ENCODE data around the gene PDE2A.

PDE2A gene

DNA sequence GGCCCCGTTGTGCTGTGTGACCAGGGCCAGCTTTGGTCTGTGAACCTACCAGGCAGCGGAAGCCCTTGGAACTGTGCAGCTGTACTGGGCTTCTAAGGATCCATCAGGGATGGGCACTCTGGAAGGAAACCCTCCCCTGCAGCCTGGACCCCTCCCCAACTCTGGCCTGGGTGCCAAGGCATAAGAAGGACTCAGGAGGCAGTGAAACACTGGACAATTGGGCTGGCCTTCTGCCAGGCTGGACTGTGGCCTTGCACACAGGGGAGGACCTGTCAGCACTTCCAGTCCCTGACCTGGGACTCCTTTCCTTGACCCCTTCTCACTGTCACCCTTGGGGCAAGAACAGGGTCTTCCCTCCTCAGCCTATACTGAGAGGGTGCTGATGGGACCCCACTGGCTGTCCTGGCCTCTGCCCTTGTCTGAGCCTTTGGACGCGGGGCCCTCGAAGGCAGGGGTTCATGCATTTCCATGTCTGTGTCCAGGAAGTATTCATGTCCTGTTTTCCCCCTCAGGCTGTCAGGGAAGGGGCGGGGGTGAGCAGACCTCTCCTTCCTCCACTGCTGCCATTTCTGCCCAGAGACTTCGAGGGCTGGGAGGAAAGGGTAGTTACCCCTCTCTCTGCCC is 39.6 kb downstream of the PDE2A start:
- DNase-seq, result no peak

DNA sequence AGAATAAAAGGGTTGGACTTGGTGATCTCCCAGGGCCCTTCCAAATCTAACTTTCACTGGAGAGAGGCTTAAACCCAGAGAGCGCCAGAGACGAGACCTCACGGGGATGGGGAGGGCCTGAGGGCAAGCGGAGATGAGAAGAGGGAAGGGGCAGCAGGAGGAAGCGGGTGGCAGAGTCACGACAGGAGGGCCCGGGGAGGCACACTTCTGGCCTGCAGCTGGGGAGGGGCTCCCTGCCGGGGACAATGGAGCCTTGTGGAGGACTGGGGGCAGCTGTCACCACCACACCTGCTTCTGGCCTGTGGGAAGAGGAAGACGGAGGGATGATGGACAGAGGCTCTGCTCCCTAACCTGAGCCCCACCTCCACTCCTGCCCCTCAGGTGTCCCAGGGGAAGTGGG is 40.2 kb downstream of the PDE2A start:
- DNase-seq, result no peak

- DNase-seq, result no peak
These were observed 41.2 kb downstream of the PDE2A start for GRCh38 chr11:72633068-72633467.

- DNase-seq, result no peak
These were observed 42.2 kb downstream of the PDE2A start for GRCh38 chr11:72631806-72632731.

DNA sequence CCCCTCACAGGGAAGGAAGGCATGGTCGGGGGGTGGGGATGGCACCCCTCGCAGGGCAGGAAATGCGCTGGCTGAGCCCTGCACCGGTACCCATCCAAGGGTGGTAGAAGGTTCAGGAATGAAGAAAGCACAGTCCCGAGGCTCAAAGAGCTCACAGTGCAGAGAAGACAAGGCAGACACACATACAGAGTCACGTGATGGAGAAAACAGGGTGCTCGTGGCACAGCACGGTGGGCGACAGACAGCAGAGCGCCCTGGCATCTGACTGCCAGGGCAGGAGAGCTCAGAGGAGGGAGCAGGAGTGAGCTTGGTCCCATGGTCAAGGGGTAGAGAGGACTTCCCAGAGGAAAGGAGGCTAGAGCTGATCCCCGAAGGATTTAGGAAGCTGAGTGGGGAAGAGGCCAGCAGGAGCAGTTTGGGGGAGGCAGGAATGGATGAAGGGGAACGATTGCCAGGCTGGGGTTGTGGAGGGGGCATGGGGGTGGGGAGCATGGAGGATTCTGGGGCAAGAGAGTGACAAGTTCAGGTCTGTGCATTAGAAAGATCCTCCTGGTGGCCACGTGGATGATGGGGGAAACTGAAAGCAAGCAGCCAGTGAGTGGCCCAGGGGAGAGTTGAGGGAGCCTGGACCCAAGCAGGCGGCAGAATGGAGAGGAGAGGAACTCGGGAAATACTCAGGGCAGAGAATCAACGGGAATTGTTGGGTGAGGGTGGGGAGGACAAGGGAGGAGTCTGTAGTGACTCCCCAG is 43.9 kb downstream of the PDE2A start:
- DNase-seq, result no peak

GRCh38 chr11:72629266-72629665 is 45.0 kb downstream of the PDE2A start:
- DNase-seq, result no peak

- no peak for DNase-seq
These were observed 46.5 kb downstream of the PDE2A start for GRCh38 chr11:72627594-72628281.

DNA sequence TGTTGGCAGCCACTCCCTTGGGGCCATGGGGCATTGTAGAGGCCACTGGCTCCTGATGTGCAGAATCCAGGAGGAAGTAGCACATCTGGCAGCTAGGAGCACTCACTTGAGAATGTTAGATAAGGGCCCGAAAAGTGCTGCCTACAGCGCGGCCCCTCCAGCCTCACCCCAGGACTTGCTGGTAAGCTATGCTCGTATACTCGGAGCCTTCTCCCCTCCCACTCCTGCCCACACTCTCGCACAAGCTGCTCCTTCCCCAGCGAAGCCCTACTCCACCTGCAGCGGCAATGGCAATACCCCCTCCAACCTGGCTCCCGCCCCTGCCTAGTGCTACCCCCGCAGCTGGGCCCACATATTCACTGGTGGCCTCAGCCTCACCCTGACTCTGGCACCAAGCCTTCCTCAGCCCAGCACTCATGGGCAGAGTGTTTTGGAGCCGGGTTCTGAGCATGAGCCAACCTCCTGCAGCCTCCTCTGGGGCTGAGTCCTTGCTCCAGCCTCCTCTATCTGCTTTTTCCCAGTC is 47.7 kb downstream of the PDE2A start:
- DNase-seq, result no peak

DNA sequence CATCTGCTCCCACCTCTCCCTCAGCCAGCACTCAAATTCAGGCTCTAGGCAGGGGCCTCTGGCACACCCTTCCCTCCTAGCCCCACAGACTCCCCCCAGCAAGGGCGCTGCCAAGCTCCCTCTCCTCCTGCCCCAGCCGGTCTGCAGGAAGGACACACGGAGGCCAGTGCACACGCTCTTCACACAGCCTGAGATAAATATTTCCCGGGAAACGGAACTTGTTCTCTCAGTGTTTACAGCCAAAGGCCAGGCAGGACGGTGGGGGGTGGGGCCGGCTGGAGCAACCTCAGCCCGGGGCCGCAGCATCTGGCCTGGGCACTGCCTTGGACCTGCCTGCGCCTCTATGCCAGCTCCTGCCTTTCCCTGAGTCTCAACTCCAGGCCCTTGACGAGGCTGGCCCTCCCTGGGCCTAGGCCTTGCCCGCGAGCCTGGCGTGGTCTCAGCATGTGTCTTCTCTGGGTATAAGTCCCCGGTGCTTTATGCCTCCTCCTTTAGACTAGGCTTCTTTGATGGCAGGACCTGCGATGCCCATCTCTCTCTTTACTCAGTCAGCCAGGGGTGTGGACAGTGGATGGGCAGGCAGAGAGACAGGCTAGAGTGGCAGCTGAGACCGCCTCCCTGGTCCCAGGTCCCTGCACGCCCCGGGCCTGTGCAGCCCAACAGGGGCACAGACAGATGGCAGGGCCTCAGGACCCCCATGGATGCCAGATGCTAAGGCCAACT is 48.4 kb downstream of the PDE2A start:
- DNase-seq, result no peak

DNA sequence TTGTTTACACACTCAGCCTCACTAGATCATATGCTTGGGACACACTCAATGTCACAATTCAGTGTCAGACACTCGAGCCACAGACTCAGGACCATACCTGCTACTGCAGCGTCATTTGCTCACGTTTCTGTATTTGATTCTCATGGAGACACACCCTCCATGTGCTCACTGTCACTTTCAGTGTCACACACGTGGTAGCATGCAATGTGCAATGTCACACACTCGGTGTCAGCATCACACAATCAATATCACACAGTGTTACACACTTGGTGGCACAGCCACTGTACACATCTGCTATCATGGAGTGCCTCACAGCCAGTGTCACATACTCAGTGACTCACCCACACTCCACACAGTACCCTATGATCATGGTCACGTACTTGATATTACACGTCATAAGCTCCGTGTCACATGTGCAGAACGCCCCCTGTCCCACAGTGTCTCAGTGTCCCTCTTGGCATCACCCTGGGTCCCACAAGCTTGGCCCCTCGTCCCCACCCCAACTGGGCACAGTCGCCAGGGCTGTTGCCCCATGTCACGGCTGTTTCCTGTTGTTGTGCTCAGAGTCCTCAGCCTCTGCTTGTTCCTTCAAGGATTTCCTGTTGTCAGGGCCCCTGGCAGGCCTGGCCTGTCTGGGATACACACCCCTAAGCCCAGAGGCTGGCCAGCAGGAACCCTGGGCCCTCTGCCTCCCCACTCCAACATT is 49.6 kb downstream of the PDE2A start:
- DNase-seq, result no peak

DNA sequence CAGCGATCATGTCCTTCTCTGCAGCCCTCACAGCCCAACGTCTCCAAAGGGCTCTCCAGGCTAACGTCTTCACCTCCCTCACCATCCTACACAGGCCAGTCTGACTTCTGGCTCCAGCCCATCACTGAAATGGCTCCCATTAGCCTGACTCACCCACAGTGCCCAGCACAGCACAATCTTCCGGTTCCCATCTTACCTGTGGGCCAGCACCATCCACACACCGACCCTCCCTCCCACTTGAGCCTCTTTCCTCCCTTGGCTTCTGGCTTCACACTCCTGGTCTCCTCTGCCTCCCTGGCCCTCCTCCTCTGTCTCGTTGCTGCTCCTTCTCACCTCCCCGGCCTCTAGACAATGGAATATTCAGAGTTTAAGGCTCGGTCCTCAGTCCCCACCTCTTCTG is 51.2 kb downstream of the PDE2A start:
- DNase-seq, result no peak

GRCh38 chr11:72621008-72621610 is 53.1 kb downstream of the PDE2A start:
- no peak for DNase-seq

- no peak for DNase-seq
These were observed 55.4 kb downstream of the PDE2A start for GRCh38 chr11:72618803-72619202.

DNA sequence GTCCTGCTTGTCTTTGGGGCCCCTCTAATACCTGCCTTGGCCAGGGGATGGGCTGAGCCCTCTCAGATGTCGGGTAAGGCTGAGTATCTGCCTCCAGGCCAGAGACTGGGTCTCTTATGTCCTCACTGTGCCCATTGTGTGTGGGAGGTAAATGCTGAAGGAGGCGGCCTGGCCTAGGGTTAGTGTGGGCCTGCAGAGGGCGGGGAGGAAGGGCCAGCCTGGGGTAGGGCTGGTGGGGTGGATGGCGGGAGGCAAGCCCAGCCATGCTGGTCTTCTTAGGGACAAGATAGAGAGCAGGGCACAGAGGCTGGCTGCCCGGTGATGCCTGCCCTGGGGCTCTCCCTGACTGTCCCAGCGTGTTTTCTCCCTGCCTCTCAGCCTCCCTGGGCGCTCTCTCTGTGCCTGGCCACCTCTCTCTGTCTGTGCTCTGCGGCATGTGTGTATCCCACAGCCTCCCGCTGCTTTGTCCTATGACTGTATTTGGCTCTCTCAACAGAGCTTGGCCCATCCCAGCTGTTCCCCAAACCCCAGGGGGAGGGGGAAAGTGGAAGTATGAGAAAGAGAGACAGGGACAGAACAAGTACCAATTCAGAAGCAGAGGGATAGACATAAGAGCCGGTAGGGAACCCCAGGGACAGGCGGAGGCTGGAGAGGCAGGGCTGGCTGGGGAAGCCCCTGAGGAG is 57.0 kb downstream of the PDE2A start:
- no peak for DNase-seq

GRCh38 chr11:72616655-72617054 is 57.6 kb downstream of the PDE2A start:
- no peak for DNase-seq

- no peak for DNase-seq
These were observed 58.9 kb downstream of the PDE2A start for GRCh38 chr11:72615329-72615728.

- no peak for DNase-seq
These were observed 59.8 kb downstream of the PDE2A start for GRCh38 chr11:72614381-72614780.

DNA sequence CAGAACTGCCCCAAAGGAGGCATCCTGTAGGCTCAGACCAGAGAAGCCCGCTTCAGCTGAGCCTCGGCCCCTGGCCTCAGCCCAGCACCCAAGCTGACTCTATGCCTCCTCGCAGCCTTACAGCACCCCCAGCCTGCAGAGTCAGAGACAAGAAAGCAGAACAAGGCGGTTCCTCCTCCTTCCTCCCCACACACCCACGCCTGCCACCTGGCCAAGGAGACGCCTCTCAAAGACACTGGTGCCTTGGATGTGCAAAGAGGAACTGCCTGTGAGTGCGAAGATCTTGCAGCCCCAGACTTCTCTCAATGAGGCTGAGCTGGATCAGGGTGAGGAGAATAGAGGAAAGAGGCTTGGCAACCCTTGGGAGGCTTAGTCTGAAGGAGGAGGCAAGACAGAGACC is 60.2 kb downstream of the PDE2A start:
- no peak for DNase-seq

GRCh38 chr11:72613450-72613849 is 60.8 kb downstream of the PDE2A start:
- DNase-seq, result no peak

GRCh38 chr11:72609476-72609875 is 64.7 kb downstream of the PDE2A start:
- DNase-seq, result no peak
